T-helper 1 cell treated with Interleukin-12 subunit alpha and Interleukin-12 subunit beta and Interleukin-4 antibody, amounts not matched to agents 30 μg/mL and 1 μg/mL, for 36 hours (primary cell): Measurements from ENCODE around the gene TMEM178B.
"Not testable (repeated sequence)": the region's sequence is repeated elsewhere in the genome, so short reads cannot be mapped to it uniquely, and the experiment has no call there.

Experiments used
- H3K27ac Mint-ChIP-seq: one replicate; pipeline ENCODE4 v1.8.0; 2021; ENCODE audit warnings: mild to moderate bottlenecking, mixed read lengths
- H3K27me3 Mint-ChIP-seq: one replicate; pipeline ENCODE4 v1.8.0; 2021; ENCODE audit warnings: low read depth, mixed read lengths
- H3K36me3 Mint-ChIP-seq: one replicate; pipeline ENCODE4 v1.8.0; 2021; ENCODE audit warnings: low read depth, mixed read lengths
- H3K4me1 Mint-ChIP-seq: one replicate; pipeline ENCODE4 v1.8.0; 2021; ENCODE audit warnings: low read depth, mixed read lengths
- H3K4me3 Mint-ChIP-seq: one replicate; pipeline ENCODE4 v1.8.0; 2021; ENCODE audit warnings: mild to moderate bottlenecking, moderate library complexity, mixed read lengths
- H3K9me3 Mint-ChIP-seq: one replicate; pipeline ENCODE4 v1.8.0; 2021; ENCODE audit warnings: mixed read lengths

Gene TMEM178B

GRCh38 chr7:141366091-141366621 is 292.3 kb downstream of the TMEM178B start:
- Mint-ChIP-seq H3K9me3 (no peaks in the 10 kb centered on the region), H3K27me3 (peaks cover 5% of the 10 kb centered on the region), H3K27ac (no peak overlapping the region), H3K4me1 (no peaks in the 10 kb centered on the region), H3K36me3 (no peaks in the 10 kb centered on the region), H3K4me3 (no peak overlapping the region)

- H3K9me3 Mint-ChIP-seq = no peaks in the 10 kb centered on the region
- H3K27ac Mint-ChIP-seq = no peak overlapping the region
- no peaks in the 10 kb centered on the region for H3K4me1 Mint-ChIP-seq
- H3K36me3 Mint-ChIP-seq = no peaks in the 10 kb centered on the region
- no peak overlapping the region for H3K4me3 Mint-ChIP-seq
- peaks cover 13% of the 10 kb centered on the region for H3K27me3 Mint-ChIP-seq
Measured at GRCh38 chr7:141369422-141369821, 295.6 kb downstream of the TMEM178B start.

GRCh38 chr7:141370178-141370577 is 296.3 kb downstream of the TMEM178B start:
- Mint-ChIP-seq H3K4me1 (no peaks in the 10 kb centered on the region), H3K4me3 (no peak overlapping the region), H3K9me3 (no peaks in the 10 kb centered on the region), H3K27ac (no peak overlapping the region), H3K36me3 (no peaks in the 10 kb centered on the region), H3K27me3 (peaks cover 13% of the 10 kb centered on the region)

- Mint-ChIP-seq H3K36me3 (no peaks in the 10 kb centered on the region), H3K9me3 (no peaks in the 10 kb centered on the region), H3K4me3 (no peak overlapping the region), H3K27ac (no peak overlapping the region), H3K4me1 (no peaks in the 10 kb centered on the region), H3K27me3 (peaks cover 13% of the 10 kb centered on the region)
Measured at GRCh38 chr7:141370650-141371049, 296.8 kb downstream of the TMEM178B start.

- no peaks in the 10 kb centered on the region for H3K36me3 Mint-ChIP-seq
- peaks cover 8% of the 10 kb centered on the region for H3K27me3 Mint-ChIP-seq
- H3K4me1 Mint-ChIP-seq = no peaks in the 10 kb centered on the region
- no peak overlapping the region for H3K4me3 Mint-ChIP-seq
- no peaks in the 10 kb centered on the region for H3K9me3 Mint-ChIP-seq
- no peak overlapping the region for H3K27ac Mint-ChIP-seq
Measured at GRCh38 chr7:141374425-141374824, 300.6 kb downstream of the TMEM178B start.

- Mint-ChIP-seq H3K4me1 (no peaks in the 10 kb centered on the region), H3K27ac (no peak overlapping the region), H3K36me3 (no peaks in the 10 kb centered on the region), H3K4me3 (no peak overlapping the region), H3K9me3 (no peaks in the 10 kb centered on the region), H3K27me3 (peaks cover 8% of the 10 kb centered on the region)
Measured at GRCh38 chr7:141375442-141375841, 301.6 kb downstream of the TMEM178B start.

- no peak overlapping the region for H3K27ac Mint-ChIP-seq
- H3K4me3 Mint-ChIP-seq = no peak overlapping the region
- H3K36me3 Mint-ChIP-seq = no peaks in the 10 kb centered on the region
- H3K4me1 Mint-ChIP-seq = no peaks in the 10 kb centered on the region
- peaks cover 17% of the 10 kb centered on the region for H3K27me3 Mint-ChIP-seq
- no peaks in the 10 kb centered on the region for H3K9me3 Mint-ChIP-seq
Measured at GRCh38 chr7:141377906-141378305, 304.0 kb downstream of the TMEM178B start.

- Mint-ChIP-seq H3K27me3 (peaks cover 17% of the 10 kb centered on the region), H3K4me1 (no peaks in the 10 kb centered on the region), H3K4me3 (no peak overlapping the region), H3K27ac (no peak overlapping the region), H3K36me3 (no peaks in the 10 kb centered on the region), H3K9me3 (no peaks in the 10 kb centered on the region)
Measured at GRCh38 chr7:141378405-141378804, 304.5 kb downstream of the TMEM178B start.

GRCh38 chr7:141381794-141382427 is 308.0 kb downstream of the TMEM178B start:
- Mint-ChIP-seq H3K9me3 (no peaks in the 10 kb centered on the region), H3K36me3 (no peaks in the 10 kb centered on the region), H3K27me3 (peaks cover 24% of the 10 kb centered on the region), H3K4me3 (no peak overlapping the region), H3K4me1 (no peaks in the 10 kb centered on the region), H3K27ac (no peak overlapping the region)

- not testable (repeated sequence) for H3K4me3 Mint-ChIP-seq, H3K4me1 Mint-ChIP-seq, H3K36me3 Mint-ChIP-seq, H3K27ac Mint-ChIP-seq, H3K9me3 Mint-ChIP-seq
- H3K27me3 Mint-ChIP-seq = peaks cover 24% of the 10 kb centered on the region
Measured at GRCh38 chr7:141383356-141383755, 309.5 kb downstream of the TMEM178B start.

- Mint-ChIP-seq H3K27me3 (peaks cover 14% of the 10 kb centered on the region), H3K27ac (no peak overlapping the region), H3K4me3 (no peak overlapping the region), H3K4me1 (no peaks in the 10 kb centered on the region), H3K9me3 (no peaks in the 10 kb centered on the region), H3K36me3 (no peaks in the 10 kb centered on the region)
Measured at GRCh38 chr7:141386881-141387280, 313.0 kb downstream of the TMEM178B start.

GRCh38 chr7:141387521-141388217 is 313.8 kb downstream of the TMEM178B start:
- H3K36me3 Mint-ChIP-seq = no peaks in the 10 kb centered on the region
- H3K9me3 Mint-ChIP-seq = no peaks in the 10 kb centered on the region

GRCh38 chr7:141389140-141389796 is 315.4 kb downstream of the TMEM178B start:
- Mint-ChIP-seq H3K9me3 (no peaks in the 10 kb centered on the region), H3K4me1 (no peaks in the 10 kb centered on the region), H3K27ac (no peak overlapping the region), H3K27me3 (peaks cover 11% of the 10 kb centered on the region), H3K4me3 (no peak overlapping the region), H3K36me3 (no peaks in the 10 kb centered on the region)

More at GRCh38 chr7:141387521-141388217, 313.8 kb downstream of the TMEM178B start:
- Mint-ChIP-seq H3K4me3 (no peak overlapping the region), H3K27ac (no peak overlapping the region), H3K4me1 (no peaks in the 10 kb centered on the region), H3K27me3 (peaks cover 7% of the 10 kb centered on the region)

- Mint-ChIP-seq H3K27me3 (peaks cover 7% of the 10 kb centered on the region), H3K4me1 (no peaks in the 10 kb centered on the region), H3K4me3 (no peak overlapping the region), H3K27ac (no peak overlapping the region), H3K9me3 (no peaks in the 10 kb centered on the region), H3K36me3 (no peaks in the 10 kb centered on the region)
Measured at GRCh38 chr7:141390339-141390738, 316.5 kb downstream of the TMEM178B start.

- Mint-ChIP-seq H3K4me1 (no peaks in the 10 kb centered on the region), H3K27me3 (peaks cover 7% of the 10 kb centered on the region), H3K27ac (no peak overlapping the region), H3K36me3 (no peaks in the 10 kb centered on the region), H3K9me3 (no peaks in the 10 kb centered on the region), H3K4me3 (no peak overlapping the region)
Measured at GRCh38 chr7:141393056-141393455, 319.2 kb downstream of the TMEM178B start.
